GM18508 (cell line): ENCODE data around the gene CPNE6.

Experiments
- ATAC-seq: cut with Tn5 transposase; IDR thresholded peaks from one replicate; pipeline ENCODE4 v1.9.1; 2021; ENCODE audit warnings: moderate number of reproducible peaks; ENCODE audit not compliant: insufficient read depth, unreplicated experiment

The CPNE6 gene

GRCh38 chr14:24053548-24054323 is 17.6 kb upstream of the CPNE6 start:
- no peak for ATAC-seq

GRCh38 chr14:24054324-24054641 is 17.1 kb upstream of the CPNE6 start:
- no peak for ATAC-seq

- ATAC-seq = no peak
Observed at GRCh38 chr14:24054646-24055045, 16.7 kb upstream of the CPNE6 start.

GRCh38 chr14:24055971-24056799 is 15.2 kb upstream of the CPNE6 start:
- ATAC-seq = no peak

GRCh38 chr14:24056800-24057184 is 14.6 kb upstream of the CPNE6 start:
- no peak for ATAC-seq

GRCh38 chr14:24057271-24057670 is 14.1 kb upstream of the CPNE6 start:
- ATAC-seq = no peak

GRCh38 chr14:24057867-24058259 is 13.5 kb upstream of the CPNE6 start:
- ATAC-seq = no peak

GRCh38 chr14:24058260-24058950 is 13.0 kb upstream of the CPNE6 start:
- ATAC-seq = no peak

GRCh38 chr14:24058951-24059475 is 12.3 kb upstream of the CPNE6 start:
- no peak for ATAC-seq

GRCh38 chr14:24059841-24060388 is 11.4 kb upstream of the CPNE6 start:
- ATAC-seq = no peak

- ATAC-seq = no peak
Observed at GRCh38 chr14:24060443-24060842, 10.9 kb upstream of the CPNE6 start.

- ATAC-seq = no peak
Observed at GRCh38 chr14:24060984-24061913, 10.1 kb upstream of the CPNE6 start.

- ATAC-seq = no peak
Observed at GRCh38 chr14:24062216-24062980, 9.0 kb upstream of the CPNE6 start.

GRCh38 chr14:24063263-24063836 is 8.0 kb upstream of the CPNE6 start:
- ATAC-seq = no peak

- ATAC-seq = no peak
Observed at GRCh38 chr14:24064091-24064795, 7.1 kb upstream of the CPNE6 start.

- no peak for ATAC-seq
Observed at GRCh38 chr14:24064856-24065255, 6.5 kb upstream of the CPNE6 start.

GRCh38 chr14:24065408-24065807 is 6.0 kb upstream of the CPNE6 start:
- ATAC-seq = no peak
